Measurements from ENCODE around the gene HSPH1.
"Not testable (repeated sequence)": the region's sequence is repeated elsewhere in the genome, so short reads cannot be mapped to it uniquely, and the experiment has no call there.

HSPH1 gene

GRCh38 chr13:31177813-31178495 lies 16.2 kb upstream of the HSPH1 start:
- DNase-seq (ENCODE audit: low read depth): not testable (repeated sequence)

GRCh38 chr13:31175847-31176532 lies 14.3 kb upstream of the HSPH1 start:
- DNase-seq (ENCODE audit: low read depth): no peak

GRCh38 chr13:31174018-31174417 lies 12.3 kb upstream of the HSPH1 start:
- DNase-seq (ENCODE audit: low read depth): peak; percentile 45

- peak; percentile 84 for DNase-seq (ENCODE audit: low read depth)
Measured at GRCh38 chr13:31172535-31172934, 10.8 kb upstream of the HSPH1 start.

GRCh38 chr13:31172001-31172400 lies 10.3 kb upstream of the HSPH1 start:
- peak; percentile 69 for DNase-seq (ENCODE audit: low read depth)

- no peak for DNase-seq (ENCODE audit: low read depth)
Measured at GRCh38 chr13:31168736-31169135, 7.0 kb upstream of the HSPH1 start.

GRCh38 chr13:31168166-31168565 lies 6.5 kb upstream of the HSPH1 start:
- no peak for DNase-seq (ENCODE audit: low read depth)

- no peak for DNase-seq (ENCODE audit: low read depth)
Measured at GRCh38 chr13:31167490-31167889, 5.8 kb upstream of the HSPH1 start.

GRCh38 chr13:31166591-31166990 lies 4.9 kb upstream of the HSPH1 start:
- DNase-seq (ENCODE audit: low read depth): peak; percentile 53

- peak; percentile 99 for DNase-seq (ENCODE audit: low read depth)
Measured at GRCh38 chr13:31162151-31163008, 676 bp upstream of the HSPH1 start.

GRCh38 chr13:31160857-31161556 lies 697 bp downstream of the HSPH1 start:
- DNase-seq (ENCODE audit: low read depth): peak; percentile 81

GRCh38 chr13:31159306-31159705 lies 2.4 kb downstream of the HSPH1 start:
- no peak for DNase-seq (ENCODE audit: low read depth)

GRCh38 chr13:31154939-31155338 lies 6.8 kb downstream of the HSPH1 start:
- DNase-seq (ENCODE audit: low read depth): peak; percentile 34

- no peak for DNase-seq (ENCODE audit: low read depth)
Measured at GRCh38 chr13:31151837-31152236, 9.9 kb downstream of the HSPH1 start.

GRCh38 chr13:31150315-31150985 lies 11.3 kb downstream of the HSPH1 start:
- no peak for DNase-seq (ENCODE audit: low read depth)

GRCh38 chr13:31149604-31150003 lies 12.1 kb downstream of the HSPH1 start:
- DNase-seq (ENCODE audit: low read depth): no peak

- no peak for DNase-seq (ENCODE audit: low read depth)
Measured at GRCh38 chr13:31145417-31145816, 16.3 kb downstream of the HSPH1 start.

- peak; percentile 48 for DNase-seq (ENCODE audit: low read depth)
Measured at GRCh38 chr13:31138515-31138914, 23.2 kb downstream of the HSPH1 start.

- peak; percentile 23 for DNase-seq (ENCODE audit: low read depth)
Measured at GRCh38 chr13:31136724-31137123, 25.0 kb downstream of the HSPH1 start.

- no peak for DNase-seq (ENCODE audit: low read depth)
Measured at GRCh38 chr13:31134039-31134711, 27.5 kb downstream of the HSPH1 start.

GRCh38 chr13:31133621-31134020 lies 28.1 kb downstream of the HSPH1 start:
- no peak for DNase-seq (ENCODE audit: low read depth)

Measured in iris pigment epithelial cell (primary cell).